Fibroblast of lung (primary cell): Measurements from ENCODE around the gene SLC52A1. TPM values are rescaled to one million over a fixed set of nuclear protein-coding genes. Genes with fewer than 3 reads are reported as not detected.

Experiments
- DNase-seq, 2 donors: peaks; one replicate each; pipeline versions ENCODE4 v3.0.0 to v3.0.0-alpha.2; 2010; ENCODE audit warnings: low read depth in 2 of 2
- H2AFZ ChIP-seq: 2 replicates; pipeline ENCODE4 v1.5.1; 2012; ENCODE audit warnings: low read length, control low read depth, inconsistent platforms
- H3K27ac ChIP-seq: 2 replicates; pipeline ENCODE4 v1.5.1; 2011; ENCODE audit warnings: low read length, control low read depth; ENCODE audit not compliant: insufficient read depth
- H3K27me3 ChIP-seq: 2 replicates; pipeline ENCODE4 v1.5.1; 2011; ENCODE audit warnings: mild to moderate bottlenecking, low read length; ENCODE audit not compliant: control insufficient read depth, insufficient read depth
- H3K36me3 ChIP-seq: 2 replicates; pipeline ENCODE4 v1.5.1; 2011; ENCODE audit warnings: low read length; ENCODE audit not compliant: control insufficient read depth, insufficient read depth
- H3K4me1 ChIP-seq: 2 replicates; pipeline ENCODE4 v1.5.1; 2011; ENCODE audit warnings: low read length; ENCODE audit not compliant: control insufficient read depth, insufficient read depth; ENCODE audit errors: extremely low read depth
- H3K4me2 ChIP-seq: 2 replicates; pipeline ENCODE4 v1.5.1; 2011; ENCODE audit warnings: low read length, control low read depth; ENCODE audit not compliant: insufficient read depth; ENCODE audit errors: extremely low read depth
- H3K4me3 ChIP-seq, 4 experiments: fragments of 200-600 bp in 1 of 4; sonication (generic) in 1 of 4; replicated peaks in 1 of 4; 2 replicates each; pipeline ENCODE4 v1.5.1; 2011 to 2016; ENCODE audit warnings: low read length in 4 of 4, low read depth in 3 of 4, mild to moderate bottlenecking in 3 of 4, control low read depth in 2 of 4, inconsistent platforms in 1 of 4, mixed read lengths in 1 of 4; ENCODE audit not compliant: insufficient read depth in 1 of 4; ENCODE audit errors: control extremely low read depth in 1 of 4
- H3K79me2 ChIP-seq: 2 replicates; pipeline ENCODE4 v1.5.1; 2012; ENCODE audit warnings: mild to moderate bottlenecking, low read length, inconsistent platforms; ENCODE audit not compliant: control insufficient read depth, insufficient read depth
- H3K9ac ChIP-seq: 2 replicates; pipeline ENCODE4 v1.5.1; 2011; ENCODE audit warnings: mild to moderate bottlenecking, low read length, control low read depth; ENCODE audit not compliant: insufficient read depth
- H3K9me3 ChIP-seq: 2 replicates; pipeline ENCODE4 v1.5.1; 2012; ENCODE audit warnings: low read depth, low read length; ENCODE audit not compliant: control insufficient read depth, insufficient read depth
- H4K20me1 ChIP-seq: 2 replicates; pipeline ENCODE4 v1.5.1; 2011; ENCODE audit warnings: low read length; ENCODE audit not compliant: control insufficient read depth, insufficient read depth; ENCODE audit errors: extremely low read depth
- EZH2 ChIP-seq: IDR thresholded peaks from 2 replicates; pipeline ENCODE4 v1.5.1; 2012; ENCODE audit warnings: low read length, control low read depth, mild to moderate bottlenecking; ENCODE audit errors: missing control alignments
- polyA minus RNA-seq: library from RNA; depleted of rRNA, polyadenylated mRNA; stranded (reverse); fragments of >200 nt; gene quantifications from 2 replicates; pipeline ENCODE4 v1.2.3, GENCODE V29; 2011; ENCODE audit warnings: low replicate concordance
- polyA plus RNA-seq, 2 donors: library from polyadenylated mRNA; depleted of rRNA in 1 of 2; stranded (reverse) in 1 of 2; unstranded in 1 of 2; fragments of >200 nt; gene quantifications; 2 replicates each; pipeline ENCODE4 v1.2.1, GENCODE V29; 2011 to 2012; ENCODE audit warnings: missing spikeins in 1 of 2
- total RNA-seq: library from RNA; depleted of rRNA; stranded (reverse); fragments of >200 nt; gene quantifications from 2 replicates; pipeline ENCODE4 v1.2.1, GENCODE V29; 2014
- TF ChIP-seq, protein P1 (sequence below), 2 donors: IDR thresholded peaks in 1 of 2; conservative IDR thresholded peaks in 1 of 2; 1 replicate in 1 of 2; 2 replicates in 1 of 2; pipeline ENCODE4 v1.5.1; 2011 to 2012; ENCODE audit warnings: low read length in 2 of 2, control low read depth in 1 of 2, inconsistent platforms in 1 of 2, low read depth in 1 of 2, mild to moderate bottlenecking in 1 of 2

SLC52A1 gene
- total RNA-seq (0.26 and 0.66 TPM in 2 replicates), polyA plus RNA-seq (not detected in 2 replicates), polyA minus RNA-seq (not detected in 2 replicates)
- polyA plus RNA-seq (2012), result not detected in 2 replicates

DNA sequence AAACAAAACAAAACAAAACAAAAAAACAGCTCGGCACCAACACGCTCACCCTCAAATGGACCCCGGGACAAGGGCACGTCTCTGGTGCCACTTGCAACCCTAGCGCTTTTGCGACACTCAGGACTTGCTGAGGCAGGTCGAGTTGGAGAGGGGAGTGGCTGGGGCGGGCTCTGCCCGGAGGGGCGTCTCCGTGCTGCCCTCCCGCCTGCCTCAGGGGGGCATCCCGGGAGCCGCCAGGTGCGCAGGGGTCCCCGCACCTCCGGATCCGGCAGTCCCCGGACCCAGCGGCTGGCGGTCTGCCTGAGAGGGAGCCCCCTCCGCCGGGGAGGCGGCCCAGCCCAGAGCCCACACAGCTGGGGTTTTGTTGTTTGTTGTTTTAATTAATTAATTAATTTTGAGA lies at the start of gene SLC52A1:
TSS of gene SLC52A1 (minus strand) at position 112 of the 400 bp plus-strand sequence. CDS start 820 bp downstream, outside the sequence.
- Histone ChIP-seq H2AFZ (no peak within 1 kb of the TSS), H3K27ac (no peak within 1 kb of the TSS), H3K4me2 (peak within 1 kb of the TSS; percentile 59), H3K9ac (no peak within 1 kb of the TSS), H3K4me3 (peak within 1 kb of the TSS in 1 of 4 experiments; percentile 36), H4K20me1 (no peaks in the 10 kb centered on the region), H3K79me2 (no peaks in the 10 kb centered on the region), H3K27me3 (no peaks in the 10 kb centered on the region), H3K36me3 (no peaks in the 10 kb centered on the region), H3K9me3 (no peaks in the 10 kb centered on the region), H3K4me1 (no peaks in the 10 kb centered on the region)
- DNase-seq, result no peak
- TF ChIP-seq EZH2, result no peak
- TF ChIP-seq, protein P1, sequence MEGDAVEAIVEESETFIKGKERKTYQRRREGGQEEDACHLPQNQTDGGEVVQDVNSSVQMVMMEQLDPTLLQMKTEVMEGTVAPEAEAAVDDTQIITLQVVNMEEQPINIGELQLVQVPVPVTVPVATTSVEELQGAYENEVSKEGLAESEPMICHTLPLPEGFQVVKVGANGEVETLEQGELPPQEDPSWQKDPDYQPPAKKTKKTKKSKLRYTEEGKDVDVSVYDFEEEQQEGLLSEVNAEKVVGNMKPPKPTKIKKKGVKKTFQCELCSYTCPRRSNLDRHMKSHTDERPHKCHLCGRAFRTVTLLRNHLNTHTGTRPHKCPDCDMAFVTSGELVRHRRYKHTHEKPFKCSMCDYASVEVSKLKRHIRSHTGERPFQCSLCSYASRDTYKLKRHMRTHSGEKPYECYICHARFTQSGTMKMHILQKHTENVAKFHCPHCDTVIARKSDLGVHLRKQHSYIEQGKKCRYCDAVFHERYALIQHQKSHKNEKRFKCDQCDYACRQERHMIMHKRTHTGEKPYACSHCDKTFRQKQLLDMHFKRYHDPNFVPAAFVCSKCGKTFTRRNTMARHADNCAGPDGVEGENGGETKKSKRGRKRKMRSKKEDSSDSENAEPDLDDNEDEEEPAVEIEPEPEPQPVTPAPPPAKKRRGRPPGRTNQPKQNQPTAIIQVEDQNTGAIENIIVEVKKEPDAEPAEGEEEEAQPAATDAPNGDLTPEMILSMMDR (conservative IDR thresholded peaks at IDR 0.05 in 1 of 2, IDR thresholded peaks at IDR 0.05 in 1 of 2; ENCODE audit: low read depth in 1 of 2, low read length in 2 of 2), result no peak

DNA sequence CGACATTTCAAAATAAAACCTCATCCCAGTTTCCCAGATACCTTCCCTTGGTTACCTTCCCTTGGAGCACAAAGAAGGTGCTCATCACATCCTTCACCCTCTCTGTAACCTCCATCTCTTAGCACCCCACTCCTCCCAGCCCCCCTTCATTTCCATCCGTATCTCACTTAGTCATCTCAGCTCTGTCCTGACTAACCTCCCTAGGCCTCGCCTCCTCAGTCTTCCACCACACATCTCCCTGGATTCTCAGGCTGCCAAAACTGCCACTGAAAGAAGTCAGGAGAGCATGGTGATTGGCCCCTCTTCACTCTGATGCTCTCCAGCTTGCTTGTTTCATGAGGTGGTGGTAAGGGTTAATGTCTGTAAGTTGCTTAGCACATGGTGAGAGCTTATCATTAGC lies 45.4 kb upstream of the SLC52A1 start:
- Histone ChIP-seq H3K27ac (no peak overlapping the region), H2AFZ (no peak overlapping the region), H3K27me3 (no peaks in the 10 kb centered on the region), H3K36me3 (no peaks in the 10 kb centered on the region), H3K9me3 (no peaks in the 10 kb centered on the region), H4K20me1 (no peaks in the 10 kb centered on the region), H3K4me3 (no peak overlapping the region), H3K4me1 (no peaks in the 10 kb centered on the region), H3K79me2 (no peaks in the 10 kb centered on the region), H3K9ac (no peak overlapping the region), H3K4me2 (no peak overlapping the region)
- DNase-seq, result no peak
- TF ChIP-seq EZH2, result no peak
- TF ChIP-seq, protein P1 (conservative IDR thresholded peaks at IDR 0.05 in 1 of 2, IDR thresholded peaks at IDR 0.05 in 1 of 2; ENCODE audit: low read depth in 1 of 2, low read length in 2 of 2), result no peak

GRCh38 chr17:5078106-5079028 lies 43.1 kb upstream of the SLC52A1 start, which contains the start of gene ZFP3:
Gene ZFP3, plus strand, starts transcription at chr17:5078467. Its CDS starts 13,038 bp downstream, at chr17:5091505.
- peak within 1 kb of the TSS; percentile 41 to 79 (median 74) for H3K4me3 ChIP-seq
- no peaks in the 10 kb centered on the region for H3K27me3 ChIP-seq
- H3K27ac ChIP-seq, result peak within 1 kb of the TSS; percentile 11
- H3K36me3 ChIP-seq, result no peaks in the 10 kb centered on the region
- peak; percentile 87 to 91 for DNase-seq
- peak within 1 kb of the TSS; percentile 81 for H2AFZ ChIP-seq
- no peaks in the 10 kb centered on the region for H3K4me1 ChIP-seq
- H3K4me2 ChIP-seq, result peak within 1 kb of the TSS; percentile 83
- no peaks in the 10 kb centered on the region for H3K79me2 ChIP-seq
- no peaks in the 10 kb centered on the region for H4K20me1 ChIP-seq
- H3K9ac ChIP-seq, result peak within 1 kb of the TSS; percentile 30
- no peaks in the 10 kb centered on the region for H3K9me3 ChIP-seq
- TF ChIP-seq, protein P1 (conservative IDR thresholded peaks at IDR 0.05 in 1 of 2, IDR thresholded peaks at IDR 0.05 in 1 of 2; ENCODE audit: low read depth in 1 of 2, low read length in 2 of 2), result no peak
- no peak for TF ChIP-seq EZH2
